GM23338 (cell line): ENCODE measurements around the gene NCOA1.

Experiments
- EZH2 ChIP-seq: fragments of 200-600 bp; sonication (generic); IDR thresholded peaks from one replicate; pipeline ENCODE4 v1.8.0; 2017; ENCODE audit warnings: antibody characterized with exemption, mild to moderate bottlenecking, low read depth; ENCODE audit not compliant: unreplicated experiment
- EZH2phosphoT487 ChIP-seq: fragments of 200-600 bp; sonication (generic); IDR thresholded peaks from one replicate; pipeline ENCODE4 v1.8.1; 2018; ENCODE audit warnings: antibody characterized with exemption; ENCODE audit not compliant: unreplicated experiment
- POLR2AphosphoS5 ChIP-seq: IDR thresholded peaks from 2 replicates; pipeline ENCODE4 v1.6.1; 2016; ENCODE audit warnings: antibody characterized with exemption, low read depth
- TF ChIP-seq, protein P1 (sequence below), 2 experiments: fragments of 200-600 bp in 1 of 2; sonication (generic) in 1 of 2; conservative IDR thresholded peaks; 2 replicates each; pipeline versions ENCODE4 v1.5.1 to v1.6.1; 2016 to 2017; ENCODE audit warnings: antibody characterized with exemption in 2 of 2, low read depth in 2 of 2, mild to moderate bottlenecking in 2 of 2, moderate library complexity in 1 of 2

DNA sequence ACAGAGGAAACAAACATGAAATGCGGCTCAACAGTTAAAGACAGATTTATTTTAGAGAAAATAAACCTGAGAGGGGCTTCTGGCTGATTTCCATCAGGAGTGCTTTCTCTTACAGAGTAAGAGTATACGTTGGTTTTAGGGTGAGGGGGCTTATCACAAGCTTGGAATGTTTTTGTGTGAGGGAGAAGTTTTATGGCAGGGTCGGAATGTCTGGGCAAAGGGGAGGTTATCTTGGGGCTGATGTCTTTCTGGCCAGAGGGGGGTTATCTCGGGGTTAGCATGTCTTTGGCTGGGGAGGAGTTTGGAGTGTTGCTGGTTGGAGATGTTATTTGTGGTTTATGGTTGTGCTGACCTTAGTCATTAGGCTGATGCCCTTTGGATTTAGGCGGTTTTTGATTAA is 280.0 kb downstream of the NCOA1 start:
- TF ChIP-seq, protein P1, sequence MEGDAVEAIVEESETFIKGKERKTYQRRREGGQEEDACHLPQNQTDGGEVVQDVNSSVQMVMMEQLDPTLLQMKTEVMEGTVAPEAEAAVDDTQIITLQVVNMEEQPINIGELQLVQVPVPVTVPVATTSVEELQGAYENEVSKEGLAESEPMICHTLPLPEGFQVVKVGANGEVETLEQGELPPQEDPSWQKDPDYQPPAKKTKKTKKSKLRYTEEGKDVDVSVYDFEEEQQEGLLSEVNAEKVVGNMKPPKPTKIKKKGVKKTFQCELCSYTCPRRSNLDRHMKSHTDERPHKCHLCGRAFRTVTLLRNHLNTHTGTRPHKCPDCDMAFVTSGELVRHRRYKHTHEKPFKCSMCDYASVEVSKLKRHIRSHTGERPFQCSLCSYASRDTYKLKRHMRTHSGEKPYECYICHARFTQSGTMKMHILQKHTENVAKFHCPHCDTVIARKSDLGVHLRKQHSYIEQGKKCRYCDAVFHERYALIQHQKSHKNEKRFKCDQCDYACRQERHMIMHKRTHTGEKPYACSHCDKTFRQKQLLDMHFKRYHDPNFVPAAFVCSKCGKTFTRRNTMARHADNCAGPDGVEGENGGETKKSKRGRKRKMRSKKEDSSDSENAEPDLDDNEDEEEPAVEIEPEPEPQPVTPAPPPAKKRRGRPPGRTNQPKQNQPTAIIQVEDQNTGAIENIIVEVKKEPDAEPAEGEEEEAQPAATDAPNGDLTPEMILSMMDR (conservative IDR thresholded peaks at IDR 0.05; ENCODE audit: low read depth in 2 of 2): no peak
- no peak for TF ChIP-seq POLR2AphosphoS5
- TF ChIP-seq EZH2: no peak
- no peak for TF ChIP-seq EZH2phosphoT487
